Measurements from ENCODE around the gene AGAP1.

Gene AGAP1

GRCh38 chr2:235733761-235734160, 239.9 kb downstream of the AGAP1 start:
- DNase-seq (ENCODE audit: low read depth, low spot score): no peak

- no peak for DNase-seq (ENCODE audit: low read depth, low spot score)
Measured at GRCh38 chr2:235734168-235734567, 240.3 kb downstream of the AGAP1 start.

GRCh38 chr2:235734688-235735231, 240.9 kb downstream of the AGAP1 start:
- DNase-seq (ENCODE audit: low read depth, low spot score): no peak

- DNase-seq (ENCODE audit: low read depth, low spot score): no peak
Measured at GRCh38 chr2:235737396-235737795, 243.6 kb downstream of the AGAP1 start.

GRCh38 chr2:235737840-235738239, 244.0 kb downstream of the AGAP1 start:
- DNase-seq (ENCODE audit: low read depth, low spot score): no peak

- no peak for DNase-seq (ENCODE audit: low read depth, low spot score)
Measured at GRCh38 chr2:235739704-235740415, 246.0 kb downstream of the AGAP1 start.

GRCh38 chr2:235740821-235741220, 247.0 kb downstream of the AGAP1 start:
- no peak for DNase-seq (ENCODE audit: low read depth, low spot score)

GRCh38 chr2:235744161-235744560, 250.3 kb downstream of the AGAP1 start:
- no peak for DNase-seq (ENCODE audit: low read depth, low spot score)

GRCh38 chr2:235745597-235745996, 251.8 kb downstream of the AGAP1 start:
- DNase-seq (ENCODE audit: low read depth, low spot score): no peak

- peak; percentile 63 for DNase-seq (ENCODE audit: low read depth, low spot score)
Measured at GRCh38 chr2:235746257-235746934, 252.6 kb downstream of the AGAP1 start.

GRCh38 chr2:235747001-235747785, 253.3 kb downstream of the AGAP1 start:
- no peak for DNase-seq (ENCODE audit: low read depth, low spot score)

GRCh38 chr2:235747786-235748091, 253.9 kb downstream of the AGAP1 start:
- DNase-seq (ENCODE audit: low read depth, low spot score): no peak

GRCh38 chr2:235749121-235749770, 255.4 kb downstream of the AGAP1 start:
- no peak for DNase-seq (ENCODE audit: low read depth, low spot score)

- DNase-seq (ENCODE audit: low read depth, low spot score): no peak
Measured at GRCh38 chr2:235749771-235750160, 255.9 kb downstream of the AGAP1 start.

GRCh38 chr2:235752846-235753245, 259.0 kb downstream of the AGAP1 start:
- DNase-seq (ENCODE audit: low read depth, low spot score): no peak

GRCh38 chr2:235754357-235755207, 260.7 kb downstream of the AGAP1 start:
- DNase-seq (ENCODE audit: low read depth, low spot score): no peak

- DNase-seq (ENCODE audit: low read depth, low spot score): no peak
Measured at GRCh38 chr2:235756491-235756890, 262.6 kb downstream of the AGAP1 start.

GRCh38 chr2:235757212-235757611, 263.4 kb downstream of the AGAP1 start:
- DNase-seq (ENCODE audit: low read depth, low spot score): no peak

- no peak for DNase-seq (ENCODE audit: low read depth, low spot score)
Measured at GRCh38 chr2:235757640-235758039, 263.8 kb downstream of the AGAP1 start.

GRCh38 chr2:235762832-235763598, 269.2 kb downstream of the AGAP1 start:
- no peak for DNase-seq (ENCODE audit: low read depth, low spot score)
